HG02885 (cell line): ENCODE data around the gene AFAP1L1.
A peak's percentile ranks its signal among the peaks of the same experiment; 100 is the strongest.
"Not testable (repeated sequence)": the region's sequence is repeated elsewhere in the genome, so short reads cannot be mapped to it uniquely, and the experiment has no call there.

Experiments used
- ATAC-seq: cut with Tn5 transposase; IDR thresholded peaks from one replicate; pipeline ENCODE4 v1.9.1; 2021; ENCODE audit warnings: mild to moderate bottlenecking; ENCODE audit not compliant: unreplicated experiment, poor library complexity

The AFAP1L1 gene

DNA sequence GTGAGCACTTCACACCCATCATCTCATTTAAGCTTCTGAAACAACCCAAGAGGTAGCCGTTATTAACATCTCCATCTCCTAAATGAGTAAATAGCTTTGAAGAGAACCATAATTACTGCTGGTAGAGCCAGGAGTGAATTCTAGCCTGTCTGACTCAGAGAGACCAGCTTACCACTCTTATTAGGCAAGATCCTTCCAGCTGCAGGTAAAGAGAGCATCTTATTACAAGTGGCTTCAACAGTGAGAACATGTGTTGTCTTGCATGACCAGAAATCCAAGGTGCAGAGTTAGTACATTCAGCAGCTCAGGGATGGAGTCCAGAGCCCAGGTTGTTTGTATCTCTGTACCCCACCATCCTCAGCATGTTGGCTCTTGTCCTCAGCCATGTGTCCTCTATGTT, 10.9 kb upstream of the AFAP1L1 start:
- no peak for ATAC-seq

DNA sequence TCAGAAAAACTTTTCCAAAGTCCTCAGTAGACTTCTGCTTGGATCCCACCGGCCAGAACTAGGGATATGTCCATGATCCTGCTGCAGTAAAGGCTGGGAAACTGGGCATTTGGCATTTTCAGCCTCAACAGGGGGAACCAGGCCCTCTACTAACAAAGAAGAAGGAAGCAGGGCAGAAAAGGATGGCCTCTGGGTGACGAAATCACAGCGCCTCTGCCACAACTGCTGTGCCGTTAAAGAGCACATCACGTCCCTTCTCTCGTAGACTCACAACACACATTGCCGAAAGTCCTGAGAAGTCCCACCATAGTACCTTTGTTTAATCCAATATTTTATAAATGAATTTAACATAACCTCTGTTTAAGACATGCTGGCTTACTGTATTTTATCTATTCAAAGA, 10.4 kb upstream of the AFAP1L1 start:
- ATAC-seq = no peak

DNA sequence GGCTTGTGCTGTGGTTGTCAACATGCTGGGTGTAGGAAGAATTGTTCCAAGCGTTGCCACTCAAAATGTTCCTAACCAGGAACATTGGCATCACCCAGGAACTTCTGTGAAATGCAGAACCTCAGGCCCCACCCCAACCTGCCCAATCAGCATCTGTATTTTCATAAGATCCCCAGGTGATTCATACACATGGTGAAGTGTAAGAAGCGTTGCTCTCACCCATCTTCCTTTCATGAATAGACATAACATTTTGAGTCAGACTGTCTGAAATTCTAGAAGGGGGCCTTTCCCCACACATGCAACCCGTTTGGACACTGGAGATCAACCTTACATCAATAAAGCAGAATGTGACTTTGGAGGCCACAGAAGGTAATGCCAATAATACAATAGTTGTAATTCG, 9.3 kb upstream of the AFAP1L1 start:
- no peak for ATAC-seq

DNA sequence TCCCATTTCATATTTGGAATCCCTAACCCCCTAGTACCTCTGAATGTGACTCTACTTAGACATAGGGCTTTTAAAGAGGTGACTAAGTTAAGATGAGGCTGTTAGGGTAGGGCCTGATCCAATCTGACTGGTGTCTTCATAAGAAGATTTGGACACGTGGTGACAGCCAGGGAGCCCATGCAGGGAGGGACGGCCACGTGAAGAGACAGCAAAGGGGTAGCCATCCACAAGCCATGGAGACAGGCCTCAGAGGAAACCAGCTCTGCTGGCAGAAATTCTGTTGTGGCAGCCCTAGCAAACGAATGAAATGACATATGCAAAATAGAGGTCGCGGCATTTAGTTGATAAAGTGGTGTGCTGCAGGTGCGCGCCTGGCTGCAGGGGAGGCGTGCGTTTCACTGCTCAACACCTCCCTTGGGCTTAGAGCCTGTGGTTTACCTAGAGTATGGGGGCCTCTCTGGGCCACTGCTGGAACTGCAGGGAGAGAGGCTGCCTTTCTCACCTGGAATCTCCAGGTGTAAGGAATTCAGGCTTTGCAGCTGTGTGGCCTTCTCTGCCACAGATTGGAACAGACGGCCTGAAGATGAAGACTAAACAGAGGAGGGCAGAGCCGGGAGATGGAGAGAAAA, 7.1 kb upstream of the AFAP1L1 start:
- peak; percentile 89 for ATAC-seq

DNA sequence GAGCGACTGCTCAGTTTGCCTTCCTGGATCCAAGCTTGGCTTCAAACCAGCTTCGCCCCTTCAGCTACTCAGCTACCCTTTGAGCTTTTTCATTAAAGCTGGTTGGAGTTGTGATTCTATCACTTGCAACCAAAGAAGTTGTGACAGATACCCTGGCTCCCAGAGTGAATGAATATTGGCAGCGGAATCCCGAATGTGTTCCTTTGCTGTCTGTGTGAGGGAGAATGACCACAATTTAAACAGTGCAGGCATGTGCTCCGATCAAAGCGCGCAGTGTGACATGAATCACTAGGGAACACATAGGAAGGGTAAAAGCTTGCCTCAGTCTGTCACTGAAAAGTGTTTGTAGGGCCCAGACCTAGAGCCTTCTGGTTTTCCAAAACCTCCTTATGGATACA, 6.6 kb upstream of the AFAP1L1 start:
- ATAC-seq = no peak

DNA sequence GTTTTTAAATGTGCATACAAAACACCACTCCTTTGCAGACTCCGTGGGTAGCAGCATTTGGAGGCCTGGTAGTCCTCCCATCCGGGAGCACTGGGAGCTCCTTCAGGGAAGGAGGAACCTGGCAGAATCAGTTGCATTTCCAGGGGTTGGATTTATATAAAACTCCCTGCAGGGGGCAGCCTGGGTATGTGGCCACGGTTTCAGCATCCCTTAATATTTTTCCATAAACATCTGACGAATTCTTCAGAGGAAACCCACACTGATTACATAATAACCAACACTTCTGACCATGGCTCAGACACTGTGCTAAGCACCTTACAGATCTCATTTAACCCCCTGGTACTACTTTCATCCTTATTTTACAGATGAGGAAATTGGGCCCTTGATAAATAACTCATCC, 6.1 kb upstream of the AFAP1L1 start:
- ATAC-seq = no peak

DNA sequence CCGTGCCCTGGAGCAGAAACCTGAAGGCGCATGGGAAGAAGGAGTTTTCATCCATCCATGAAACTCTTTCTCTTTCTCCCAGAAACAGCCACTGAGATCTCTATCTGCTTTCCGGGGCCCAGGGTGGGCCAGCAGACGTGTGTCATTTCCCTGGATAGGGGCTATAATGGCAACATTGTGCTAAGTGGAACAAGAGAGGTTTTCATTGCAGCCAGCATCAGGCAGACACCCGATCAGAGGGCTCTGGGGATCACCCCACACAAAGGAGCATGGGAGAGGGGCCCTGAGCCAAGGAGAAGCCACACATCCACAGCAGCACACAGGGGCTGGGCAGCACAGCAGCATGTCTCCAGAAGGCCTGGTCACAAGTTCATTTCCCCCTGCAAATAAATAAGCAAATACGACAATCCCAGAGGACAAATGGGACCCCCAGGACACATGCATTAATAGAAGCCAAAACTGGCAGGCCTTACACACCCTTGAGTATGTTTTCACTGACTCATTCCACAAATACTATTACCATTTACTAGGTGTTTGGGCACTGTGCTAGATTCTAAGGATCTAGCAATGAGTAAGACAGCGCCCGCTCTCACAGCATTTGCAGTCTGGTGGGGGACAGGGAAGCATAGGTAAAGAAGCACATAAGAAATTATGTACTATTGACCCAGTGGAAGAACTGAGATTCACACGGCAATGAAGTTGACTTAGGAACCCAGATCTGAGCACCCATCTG, 4.3 kb upstream of the AFAP1L1 start:
- ATAC-seq = no peak

DNA sequence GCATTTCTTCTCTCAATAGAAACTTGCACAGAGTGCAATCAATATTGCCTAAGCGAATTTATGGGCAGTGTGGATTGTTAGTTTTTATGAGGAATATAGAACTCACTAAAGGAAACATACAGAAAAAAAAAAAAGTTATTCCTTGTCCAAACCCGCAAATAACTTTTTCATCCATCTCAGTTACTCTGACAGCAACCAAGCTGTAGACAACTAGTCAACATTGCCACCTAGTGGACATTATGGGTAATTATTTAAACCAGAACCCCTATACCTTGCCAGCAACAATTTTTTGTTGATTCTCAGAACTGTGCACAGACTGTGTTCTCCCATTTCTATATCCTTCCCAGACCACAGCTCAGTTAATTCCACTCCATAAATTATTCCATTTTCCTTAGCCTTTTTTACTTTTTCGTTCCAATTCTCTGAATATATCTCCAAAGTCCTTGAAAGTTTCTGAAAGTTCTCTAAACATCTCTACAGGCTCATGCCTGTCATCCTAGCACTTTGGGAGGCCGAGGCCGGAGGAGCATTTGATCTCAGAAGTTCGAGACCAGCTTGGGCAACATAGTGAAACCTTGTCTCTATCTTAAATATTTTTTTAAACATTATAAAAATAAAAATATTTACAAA, 2.6 kb upstream of the AFAP1L1 start:
- ATAC-seq = no peak

DNA sequence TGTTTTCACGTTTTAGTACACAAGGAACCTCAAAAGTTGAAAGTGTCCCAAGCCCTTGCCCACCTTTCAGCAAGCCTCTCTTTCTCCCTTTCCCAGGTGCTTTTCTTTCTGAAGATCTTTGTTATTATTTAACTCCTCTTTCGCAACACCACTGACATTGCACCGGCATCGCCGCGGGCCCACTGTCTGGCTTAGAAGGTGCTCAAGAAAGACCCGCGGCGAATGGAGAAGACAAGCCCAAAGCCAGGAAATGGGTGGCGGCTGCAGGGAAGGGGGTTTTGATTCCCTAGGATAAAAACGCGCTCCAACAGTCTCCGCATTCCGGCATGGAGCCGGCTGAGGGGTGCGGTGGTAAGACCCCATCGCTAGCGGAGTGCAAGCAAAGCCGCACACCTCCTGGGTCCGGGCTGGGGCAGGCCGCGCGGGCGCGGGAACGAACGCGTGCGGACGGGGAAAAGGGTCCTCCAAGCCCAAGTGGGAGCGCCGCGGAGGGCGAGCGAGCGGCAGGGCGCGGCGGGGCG, 404 bp upstream of the AFAP1L1 start:
- ATAC-seq = no peak

DNA sequence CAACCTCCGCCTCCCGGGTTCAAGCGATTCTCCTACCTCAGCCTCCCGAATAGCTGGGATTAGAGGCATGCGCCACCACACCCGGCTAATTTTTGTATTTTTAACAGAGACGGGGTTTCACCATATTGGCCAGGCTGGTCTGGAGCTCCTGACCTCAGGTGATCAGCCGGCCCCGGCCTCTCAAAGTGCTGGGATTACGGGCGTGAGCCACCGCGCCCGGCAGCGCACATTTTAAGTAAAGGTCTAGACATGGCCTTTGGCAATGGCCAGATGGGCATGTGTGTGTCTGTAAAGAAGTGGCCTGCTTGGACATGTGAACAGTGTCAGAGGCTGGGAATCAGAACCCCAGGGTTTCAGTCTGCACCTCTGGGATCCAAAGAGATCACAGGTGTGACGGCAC, 1.1 kb downstream of the AFAP1L1 start:
- ATAC-seq = not testable (repeated sequence)

DNA sequence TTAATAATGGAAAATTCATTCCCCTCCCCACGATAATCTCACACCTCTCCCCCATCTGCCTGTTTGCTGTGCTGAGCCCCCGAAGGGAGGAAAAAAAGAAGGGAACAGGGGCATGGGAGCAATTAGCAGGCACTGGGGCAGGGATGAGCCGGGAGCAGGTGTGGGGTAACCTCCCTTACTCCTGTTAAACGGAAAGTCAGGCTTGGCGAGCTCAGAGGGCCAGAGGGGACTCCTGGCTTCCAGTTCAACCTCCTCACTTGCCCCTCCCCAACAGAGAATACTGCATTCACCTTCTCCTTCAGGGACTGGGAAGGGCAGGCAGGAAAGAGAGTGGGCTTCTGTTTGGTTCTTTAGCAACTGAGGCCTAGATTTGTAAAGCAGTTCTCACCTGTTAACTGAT, 1.6 kb downstream of the AFAP1L1 start:
- ATAC-seq = no peak

DNA sequence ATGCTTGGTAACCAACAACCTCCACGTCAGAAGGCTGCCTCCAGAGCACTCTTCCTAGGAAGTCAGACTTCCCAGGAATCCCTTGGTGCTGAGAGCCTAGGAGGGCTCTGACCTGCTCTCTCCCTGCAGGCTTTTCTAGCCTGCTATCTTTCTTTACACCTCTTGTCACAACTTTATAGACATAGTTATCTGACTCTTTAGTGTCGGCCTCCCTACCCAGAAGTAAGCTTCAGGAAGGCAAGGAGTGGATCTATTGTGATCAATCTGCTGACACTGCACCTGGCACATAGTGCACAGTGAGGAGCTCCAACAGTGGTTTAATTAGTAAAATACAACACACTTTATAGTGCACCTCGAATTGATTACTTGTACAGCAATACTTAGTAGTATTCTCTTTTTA, 2.3 kb downstream of the AFAP1L1 start:
- ATAC-seq = no peak

DNA sequence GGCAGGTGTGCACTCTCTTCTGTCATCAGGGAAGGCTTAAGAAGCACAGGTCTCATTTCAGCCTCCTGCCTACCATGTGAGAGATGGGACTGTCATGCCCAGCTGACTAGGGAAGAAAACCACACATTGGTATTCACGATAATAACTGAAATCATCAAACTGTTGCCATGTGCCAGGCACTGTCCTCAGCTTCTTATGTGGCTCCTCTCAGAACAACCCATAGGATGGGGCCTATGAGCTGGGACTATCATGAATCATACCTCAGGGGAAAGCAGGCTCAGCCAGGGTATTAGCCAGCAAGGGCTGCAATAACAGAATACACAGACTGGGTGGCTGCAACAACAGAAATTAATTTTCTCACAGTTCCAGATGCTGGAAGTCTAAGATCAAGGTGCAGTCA, 3.3 kb downstream of the AFAP1L1 start:
- ATAC-seq = no peak

DNA sequence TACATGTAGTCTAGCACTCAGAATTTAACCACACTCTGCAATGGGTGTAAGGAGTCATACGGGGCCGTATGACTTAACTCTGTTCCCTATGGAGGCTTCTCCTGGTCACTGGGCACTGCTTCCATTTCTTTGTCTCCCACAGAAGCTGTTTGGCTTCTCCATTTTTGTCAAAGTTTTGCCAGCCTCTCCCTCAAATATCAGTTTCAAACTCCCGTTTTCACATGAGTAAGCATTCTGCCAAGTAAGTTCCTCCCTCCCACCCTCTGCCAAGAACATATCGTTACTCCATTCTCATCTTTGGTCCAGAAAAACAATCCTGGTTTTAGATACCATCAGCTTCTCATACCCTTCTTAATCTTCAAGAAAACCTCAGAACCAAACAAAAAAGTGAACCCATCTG, 6.1 kb downstream of the AFAP1L1 start:
- ATAC-seq = no peak

DNA sequence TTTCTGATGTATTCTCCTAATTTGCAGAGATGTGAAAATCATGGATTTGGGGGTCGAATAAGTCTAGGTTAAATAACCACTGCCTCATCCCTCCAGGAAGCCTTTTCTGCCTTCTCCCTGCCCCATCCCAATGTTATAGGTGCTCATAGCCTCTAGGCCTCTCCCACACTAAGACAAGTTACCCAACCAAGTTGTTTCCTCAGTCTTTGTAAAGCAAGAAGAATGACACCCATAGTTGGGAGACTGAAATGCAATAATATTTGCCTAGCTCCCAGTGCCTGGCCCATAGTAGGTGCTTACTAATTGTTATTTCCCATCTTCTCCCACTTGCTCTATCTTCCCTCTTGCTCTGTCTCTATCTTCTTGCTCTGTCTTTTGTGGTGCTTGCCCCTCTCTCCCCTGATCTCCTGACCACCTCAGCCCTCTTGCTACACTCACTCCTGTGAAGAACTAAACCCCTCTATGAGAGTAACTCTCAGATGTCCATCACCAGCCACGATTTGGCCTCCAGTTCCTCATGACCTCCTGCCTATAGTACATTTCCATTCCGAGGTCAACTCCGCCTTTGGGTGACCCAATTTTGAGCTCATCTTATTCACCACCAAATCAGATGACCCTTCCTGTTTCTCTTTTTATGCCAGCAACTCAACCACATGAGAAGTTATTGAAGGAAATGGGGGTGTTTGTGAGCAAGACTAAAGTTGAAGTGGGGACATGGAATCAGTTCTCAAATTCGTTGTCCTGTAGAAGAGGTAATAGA, 7.0 kb downstream of the AFAP1L1 start:
- no peak for ATAC-seq

DNA sequence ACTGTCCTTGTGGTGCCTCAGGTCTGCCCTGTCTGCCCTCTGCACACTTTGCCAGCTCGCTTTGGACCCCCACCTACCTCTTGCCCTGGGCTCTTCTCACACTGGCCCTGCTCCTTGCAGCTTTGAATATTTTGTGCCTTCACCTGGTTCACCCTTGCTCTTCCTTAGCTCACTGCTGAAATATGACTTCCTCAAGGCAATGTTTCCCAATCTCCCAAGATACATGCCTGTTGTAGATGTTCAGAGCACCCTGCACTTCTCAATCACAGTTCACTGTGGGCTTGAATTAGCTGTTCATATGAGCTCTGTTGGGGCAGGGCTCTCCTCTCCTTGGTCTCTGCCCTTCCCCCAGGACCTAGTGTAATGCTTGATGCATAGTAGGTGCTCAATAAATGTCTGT, 8.0 kb downstream of the AFAP1L1 start:
- ATAC-seq = no peak

DNA sequence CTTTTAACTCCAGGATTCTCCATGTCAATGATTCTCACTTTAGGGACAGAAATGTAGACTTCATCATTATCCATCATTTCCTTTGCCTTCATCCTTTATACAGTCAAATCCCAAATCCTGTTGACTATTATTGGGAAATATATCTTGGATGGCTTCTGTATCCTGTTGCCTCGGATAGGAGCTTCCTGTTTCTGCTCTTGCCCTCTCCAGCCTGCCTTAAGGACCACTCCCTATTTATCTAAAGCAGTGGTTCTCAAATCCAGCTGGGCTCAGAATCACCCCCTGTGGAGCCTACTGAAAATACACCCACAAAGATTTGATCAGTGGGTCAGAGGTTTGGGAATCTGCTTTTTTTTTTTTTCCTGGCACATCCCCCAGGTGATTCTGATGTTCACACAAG, 8.5 kb downstream of the AFAP1L1 start:
- no peak for ATAC-seq

DNA sequence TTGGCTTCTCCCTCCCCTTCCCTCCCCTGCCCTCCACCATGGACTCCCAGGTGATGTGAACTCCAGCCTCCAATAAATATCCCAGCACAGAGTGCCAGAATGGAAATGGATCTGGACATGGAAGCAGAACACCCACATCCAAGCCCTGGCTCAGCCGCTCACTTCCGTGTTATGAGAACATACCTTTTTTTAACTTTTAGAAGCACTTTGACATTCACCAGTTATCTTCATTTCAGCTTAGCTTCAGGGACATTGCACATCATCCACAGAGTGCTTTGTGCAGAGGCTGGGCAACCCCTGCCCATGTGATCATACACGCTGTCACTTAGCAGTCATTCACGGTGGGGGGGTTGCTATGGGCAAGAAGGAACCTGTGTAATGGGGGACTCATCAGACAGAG, 9.1 kb downstream of the AFAP1L1 start:
- ATAC-seq = no peak

DNA sequence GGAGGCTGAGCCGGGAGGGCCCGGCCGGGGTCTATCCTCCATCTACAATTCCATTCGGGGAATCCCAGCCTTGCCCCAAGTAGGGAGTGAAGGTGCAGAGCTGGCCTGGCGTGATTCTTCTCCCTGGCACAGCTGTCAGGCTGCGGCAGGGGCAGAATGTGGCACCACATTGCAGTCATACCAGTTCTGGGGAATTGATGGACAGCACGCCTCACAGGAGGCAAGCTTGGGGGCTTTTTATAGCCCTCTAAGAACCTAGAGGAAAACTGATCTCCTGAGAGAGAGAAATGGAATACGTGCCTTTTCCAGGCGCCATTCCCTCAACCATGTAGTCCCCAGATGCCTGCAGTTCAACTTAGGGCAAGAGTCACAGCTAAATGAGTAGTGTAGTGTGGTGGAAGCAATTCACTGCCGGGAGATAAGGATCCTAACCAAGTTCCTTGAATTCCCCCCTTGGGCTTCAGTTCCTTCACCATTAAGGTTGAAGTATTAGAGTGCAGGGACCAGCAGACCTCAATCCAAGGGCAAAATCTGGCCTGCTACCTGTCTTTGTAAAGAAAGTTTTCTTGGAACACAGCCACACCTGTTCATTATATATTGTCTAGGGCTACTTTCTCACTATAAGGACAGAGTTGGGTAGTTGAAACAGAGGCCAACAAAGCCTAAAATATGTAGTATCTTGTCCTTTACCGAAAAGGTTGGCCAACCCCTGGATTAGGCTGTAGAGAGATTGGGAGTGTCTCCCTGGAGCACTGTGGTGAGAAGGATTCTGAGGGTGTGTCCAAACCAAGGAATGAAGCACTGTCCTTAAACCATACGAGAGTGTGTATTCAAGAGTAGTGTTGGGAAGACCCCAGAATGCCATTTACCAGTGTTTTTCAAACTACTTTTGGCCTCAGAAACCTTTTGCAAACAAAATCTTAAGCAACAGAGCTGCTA, 10.6 kb downstream of the AFAP1L1 start:
- no peak for ATAC-seq

DNA sequence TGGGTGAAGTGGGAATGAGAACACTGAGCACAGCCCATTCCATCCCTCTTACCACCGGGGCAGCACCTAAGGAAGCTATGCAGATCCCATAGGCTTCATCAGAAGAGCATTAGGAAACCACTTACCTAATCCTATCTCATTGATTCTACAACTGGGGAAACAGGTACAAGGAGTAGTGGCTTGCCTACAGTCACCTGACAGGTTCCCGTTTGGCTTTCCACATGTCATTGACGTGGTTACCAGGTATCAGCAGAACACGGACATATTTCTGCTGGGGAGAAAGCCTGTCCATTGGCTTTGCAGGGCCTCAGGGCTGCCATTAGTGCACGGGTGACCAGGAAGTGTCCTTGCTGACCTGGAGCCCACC, 11.3 kb downstream of the AFAP1L1 start:
- ATAC-seq = no peak
